Lung (tissue), 12 donors: Measurements from ENCODE around the gene ARHGEF28. TPM values are rescaled to one million over a fixed set of nuclear protein-coding genes. Genes with fewer than 3 reads are reported as not detected.

ENCODE experiments used
- ATAC-seq: fragments of 200-7000 bp; cut with Tn5 transposase; one replicate; pipeline ENCODE4 v1.9.1; 2020; ENCODE audit warnings: moderate number of reproducible peaks; ENCODE audit not compliant: insufficient read depth, low FRiP score
- DNase-seq, 3 donors: peaks; one replicate each; pipeline ENCODE4 v3.0.0-alpha.2; 2013 to 2017
- H3K27ac ChIP-seq, 2 donors: one replicate each; pipeline ENCODE4 v1.5.1; 2013; ENCODE audit warnings: mild to moderate bottlenecking in 2 of 2, moderate library complexity in 2 of 2, control low read depth in 1 of 2, inconsistent platforms in 1 of 2, low read depth in 1 of 2, low read length in 1 of 2
- H3K27me3 ChIP-seq, 3 donors: one replicate each; pipeline ENCODE4 v1.5.1; 2013; ENCODE audit warnings: low read length in 2 of 3; ENCODE audit not compliant: control insufficient read depth in 3 of 3, insufficient read depth in 3 of 3
- H3K36me3 ChIP-seq, 4 donors: one replicate each; pipeline ENCODE4 v1.5.1; 2013; ENCODE audit warnings: low read length in 4 of 4, mild to moderate bottlenecking in 1 of 4, moderate library complexity in 1 of 4; ENCODE audit not compliant: control insufficient read depth in 4 of 4, insufficient read depth in 4 of 4
- H3K4me1 ChIP-seq, 5 donors: one replicate each; pipeline ENCODE4 v1.5.1; 2013; ENCODE audit warnings: low read length in 5 of 5, mild to moderate bottlenecking in 2 of 5, moderate library complexity in 1 of 5; ENCODE audit not compliant: control insufficient read depth in 5 of 5, insufficient read depth in 5 of 5
- H3K4me3 ChIP-seq: one replicate; pipeline ENCODE4 v1.5.1; 2013; ENCODE audit warnings: mild to moderate bottlenecking, control low read depth, moderate library complexity
- H3K9ac ChIP-seq, 2 donors: one replicate each; pipeline ENCODE4 v1.5.1; 2013; ENCODE audit warnings: low read length in 2 of 2, control low read depth in 1 of 2; ENCODE audit not compliant: insufficient read depth in 1 of 2
- H3K9me3 ChIP-seq, 4 donors: one replicate each; pipeline ENCODE4 v1.5.1; 2013; ENCODE audit warnings: low read length in 3 of 4, mild to moderate bottlenecking in 1 of 4, moderate library complexity in 1 of 4; ENCODE audit not compliant: control insufficient read depth in 4 of 4, insufficient read depth in 3 of 4
- CTCF ChIP-seq: IDR thresholded peaks from 2 replicates; pipeline ENCODE4 v1.5.1; 2012; ENCODE audit warnings: mild to moderate bottlenecking; ENCODE audit errors: control extremely low read depth, extremely low read depth
- WGBS, 2 donors: extraction: QIAGEN DNeasy Blood & Tissue Kit; methylation state at CpG; one replicate each; pipeline ENCODE4 v1.1.7; 2013; 5-methylcytosine and 5-hydroxymethylcytosine counted together
- polyA plus RNA-seq, 2 donors: library from polyadenylated mRNA; stranded (reverse); fragments of 200-250 nt; gene quantifications; one replicate each; pipeline ENCODE4 v1.2.1, GENCODE V29; 2013
- total RNA-seq, 2 donors: library from RNA; depleted of rRNA in 1 of 2; stranded (reverse); fragments of >200 nt in 1 of 2; gene quantifications; one replicate each; pipeline ENCODE4 v1.2.1, GENCODE V29; 2014 to 2021
- donor health status: control.
- donor health status: control.
- donor health status: Bipolar disorder and iron deficiency.
- donor health status: healthy.
- donor health status: DM: yes; HTN: yes; CAD: no.

ARHGEF28 gene
- total and polyA plus RNA-seq, 4 donors = 3.0 to 13.0 (median 10.0) TPM

- no peak overlapping the region for H3K4me3 ChIP-seq
- peaks cover 0 to 5% (median 0%) of the 10 kb centered on the region in 4 donors for H3K36me3 ChIP-seq
- ATAC-seq (no peak), DNase-seq (no peak)
- no peak for TF ChIP-seq CTCF
- no peak overlapping the region for H3K9ac ChIP-seq
- peaks cover 0 to 3% (median 0%) of the 10 kb centered on the region in 4 donors for H3K9me3 ChIP-seq
- H3K4me1 ChIP-seq = peaks cover 0 to 21% (median 3%) of the 10 kb centered on the region in 5 donors
- H3K27ac ChIP-seq = no peak overlapping the region
- 99 to 100% methylated on average over 3 of the region's 3 CpGs for WGBS, 2 donors
- H3K27me3 ChIP-seq = no peaks in the 10 kb centered on the region
Observed at GRCh38 chr5:73908846-73909245, 282.9 kb downstream of the ARHGEF28 start.

GRCh38 chr5:73909474-73909873, 283.5 kb downstream of the ARHGEF28 start:
- 97 to 98% methylated on average over 26 to 27 of the region's 27 CpGs for whole genome bisulfite sequencing, 2 donors
- ATAC-seq (no peak), DNase-seq (no peak)
- Histone ChIP-seq H3K9ac (no peak overlapping the region), H3K27ac (no peak overlapping the region), H3K27me3 (no peaks in the 10 kb centered on the region), H3K36me3 (peaks cover 0 to 5% (median 0%) of the 10 kb centered on the region in 4 donors), H3K9me3 (peaks cover 0 to 3% (median 0%) of the 10 kb centered on the region in 4 donors), H3K4me1 (peaks cover 0 to 21% (median 3%) of the 10 kb centered on the region in 5 donors), H3K4me3 (no peak overlapping the region)
- TF ChIP-seq CTCF = no peak

- peaks cover 0 to 5% (median 0%) of the 10 kb centered on the region in 4 donors for H3K36me3 ChIP-seq
- peaks cover 0 to 3% (median 0%) of the 10 kb centered on the region in 4 donors for H3K9me3 ChIP-seq
- no peak for DNase-seq
- ATAC-seq = no peak
- H3K27ac ChIP-seq = no peak overlapping the region
- peaks cover 0 to 21% (median 3%) of the 10 kb centered on the region in 5 donors for H3K4me1 ChIP-seq
- no peak overlapping the region for H3K9ac ChIP-seq
- H3K27me3 ChIP-seq = no peaks in the 10 kb centered on the region
- H3K4me3 ChIP-seq = no peak overlapping the region
- 69 to 71% methylated on average over 4 of the region's 4 CpGs for whole genome bisulfite sequencing, 2 donors
- no peak for TF ChIP-seq CTCF
Observed at GRCh38 chr5:73911761-73912393, 285.9 kb downstream of the ARHGEF28 start.
